ENCODE data around the gene NUDT16L1.

NUDT16L1 gene

DNA sequence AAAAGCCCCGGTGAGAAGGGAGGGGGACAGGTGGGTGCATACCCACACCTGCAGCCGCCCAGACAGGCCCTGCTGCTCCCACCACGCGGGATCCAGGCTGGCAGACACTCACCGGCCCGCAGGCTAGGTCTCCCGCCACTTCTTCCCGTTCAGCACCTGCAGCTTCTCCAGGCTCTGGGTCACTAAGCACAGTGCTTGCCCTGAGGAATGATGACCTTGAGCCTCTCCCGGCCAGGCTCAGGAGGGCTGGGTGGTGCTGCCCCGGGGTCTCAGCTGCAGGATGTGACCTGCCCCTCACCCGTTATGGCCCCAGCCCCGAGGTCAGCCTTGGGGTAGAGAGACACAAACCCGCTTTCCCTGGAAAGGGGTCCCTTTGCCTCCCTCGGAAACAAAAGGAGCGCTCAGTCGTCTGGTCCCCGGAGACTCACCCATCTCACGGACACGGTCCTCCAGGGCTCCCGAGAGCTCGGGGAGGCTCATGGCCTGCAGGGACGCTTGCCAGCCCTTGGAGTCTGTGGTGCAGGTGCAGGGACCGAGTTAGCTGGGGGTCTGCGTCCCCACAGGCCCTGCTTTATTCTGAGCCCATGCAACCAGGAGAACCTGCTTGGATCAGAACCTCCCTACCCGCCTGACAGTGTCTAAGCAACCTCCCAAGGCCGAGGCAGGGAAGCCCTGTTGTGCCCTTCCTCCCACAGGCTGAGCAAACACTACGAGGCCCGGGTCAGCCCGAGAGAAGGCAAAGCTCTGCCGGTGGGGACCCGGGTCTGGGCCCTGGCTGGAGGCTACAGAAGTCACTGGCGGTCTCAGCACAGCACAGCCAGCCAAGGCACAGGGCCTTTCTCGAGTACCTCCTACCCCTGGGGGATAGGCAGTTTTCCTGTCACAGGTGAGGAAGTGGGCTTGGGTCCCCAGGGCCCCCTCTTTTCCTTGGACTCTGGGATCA, 3.8 kb downstream of the NUDT16L1 start:
- TF ChIP-seq, protein P1, sequence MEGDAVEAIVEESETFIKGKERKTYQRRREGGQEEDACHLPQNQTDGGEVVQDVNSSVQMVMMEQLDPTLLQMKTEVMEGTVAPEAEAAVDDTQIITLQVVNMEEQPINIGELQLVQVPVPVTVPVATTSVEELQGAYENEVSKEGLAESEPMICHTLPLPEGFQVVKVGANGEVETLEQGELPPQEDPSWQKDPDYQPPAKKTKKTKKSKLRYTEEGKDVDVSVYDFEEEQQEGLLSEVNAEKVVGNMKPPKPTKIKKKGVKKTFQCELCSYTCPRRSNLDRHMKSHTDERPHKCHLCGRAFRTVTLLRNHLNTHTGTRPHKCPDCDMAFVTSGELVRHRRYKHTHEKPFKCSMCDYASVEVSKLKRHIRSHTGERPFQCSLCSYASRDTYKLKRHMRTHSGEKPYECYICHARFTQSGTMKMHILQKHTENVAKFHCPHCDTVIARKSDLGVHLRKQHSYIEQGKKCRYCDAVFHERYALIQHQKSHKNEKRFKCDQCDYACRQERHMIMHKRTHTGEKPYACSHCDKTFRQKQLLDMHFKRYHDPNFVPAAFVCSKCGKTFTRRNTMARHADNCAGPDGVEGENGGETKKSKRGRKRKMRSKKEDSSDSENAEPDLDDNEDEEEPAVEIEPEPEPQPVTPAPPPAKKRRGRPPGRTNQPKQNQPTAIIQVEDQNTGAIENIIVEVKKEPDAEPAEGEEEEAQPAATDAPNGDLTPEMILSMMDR (IDR thresholded peaks at IDR 0.05) = no peak
- Histone ChIP-seq H3K79me2 (no peaks in the 10 kb centered on the region), H3K9ac (no peak overlapping the region), H3K4me2 (ENCODE audit: low read length) (no peak overlapping the region), H3K4me3 (ENCODE audit: low read depth, low read length) (no peak overlapping the region), H3K27ac (no peak overlapping the region), H3K36me3 (ENCODE audit: control insufficient read depth, insufficient read depth, low read length) (no peaks in the 10 kb centered on the region), H2AFZ (no peak overlapping the region), H3K9me3 (ENCODE audit: control insufficient read depth, low read length) (no peaks in the 10 kb centered on the region), H3K4me1 (no peaks in the 10 kb centered on the region), H3K27me3 (ENCODE audit: control insufficient read depth, insufficient read depth, low read length) (no peaks in the 10 kb centered on the region)

DNA sequence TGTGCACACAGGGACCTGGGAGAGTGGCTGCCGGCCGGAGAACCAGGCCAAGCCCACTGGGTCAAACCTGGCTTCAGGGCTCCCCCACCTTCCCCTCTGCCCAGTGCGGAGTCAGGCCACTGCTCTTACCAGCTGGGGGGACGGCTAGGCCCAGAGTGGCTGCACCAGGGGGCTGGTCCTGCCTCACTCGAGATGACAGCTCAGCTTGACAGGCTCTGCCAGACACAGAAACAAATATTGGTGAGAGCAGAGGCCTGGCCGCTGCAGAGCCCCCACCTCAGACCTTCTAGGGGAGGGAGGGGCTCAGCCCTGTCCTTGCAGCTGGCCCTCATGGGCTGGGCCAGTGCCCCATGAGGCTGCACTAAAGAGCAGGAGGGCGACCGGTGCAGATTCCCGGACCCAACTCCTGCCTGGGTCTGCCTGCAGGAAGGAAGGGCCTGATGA, 4.5 kb downstream of the NUDT16L1 start:
- no peaks in the 10 kb centered on the region for H3K4me1 ChIP-seq
- no peak overlapping the region for H3K27ac ChIP-seq
- TF ChIP-seq, protein P1 (IDR thresholded peaks at IDR 0.05) = no peak
- H3K9me3 ChIP-seq (ENCODE audit: control insufficient read depth, low read length) = no peaks in the 10 kb centered on the region
- H3K9ac ChIP-seq = no peak overlapping the region
- no peak overlapping the region for H3K4me3 ChIP-seq (ENCODE audit: low read depth, low read length)
- no peaks in the 10 kb centered on the region for H3K36me3 ChIP-seq (ENCODE audit: control insufficient read depth, insufficient read depth, low read length)
- H3K4me2 ChIP-seq (ENCODE audit: low read length) = no peak overlapping the region
- no peaks in the 10 kb centered on the region for H3K79me2 ChIP-seq
- no peak overlapping the region for H2AFZ ChIP-seq
- no peaks in the 10 kb centered on the region for H3K27me3 ChIP-seq (ENCODE audit: control insufficient read depth, insufficient read depth, low read length)

DNA sequence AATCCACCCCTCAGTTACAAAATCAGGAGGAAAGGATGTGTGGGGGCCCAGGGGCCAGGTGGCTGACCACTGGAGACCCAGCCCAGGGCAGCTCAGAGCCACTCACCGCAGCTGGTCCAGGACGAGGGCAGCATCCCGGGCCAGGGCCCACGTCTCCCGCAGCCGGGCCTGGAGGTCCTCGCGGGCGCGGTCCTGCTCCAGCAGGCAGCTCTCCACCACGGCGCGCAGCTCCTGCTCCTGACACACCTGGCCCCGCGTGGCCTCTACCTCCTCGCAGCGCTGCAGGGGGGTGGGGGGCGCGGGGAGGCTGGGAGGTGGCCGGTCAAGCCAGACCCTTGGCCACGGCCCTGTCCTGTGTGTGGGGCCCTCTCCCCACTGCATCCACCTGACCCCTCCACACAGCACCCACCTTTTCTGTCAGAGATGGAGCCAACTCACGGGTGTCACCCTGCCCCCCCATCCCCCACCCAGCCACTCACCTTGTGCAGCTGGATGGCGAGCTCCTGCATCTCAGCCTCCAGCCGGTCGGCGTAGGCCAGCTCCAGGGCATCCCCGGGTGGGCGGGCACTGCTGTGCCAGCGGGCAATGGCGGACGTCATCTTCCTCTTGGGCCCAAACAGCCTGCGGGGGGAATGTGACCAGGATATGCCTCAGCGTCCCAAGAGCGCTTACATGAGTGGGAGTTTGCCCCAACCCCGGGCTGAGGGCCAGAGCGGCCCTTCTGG, 5.1 kb downstream of the NUDT16L1 start:
- no peak overlapping the region for H3K27ac ChIP-seq
- H3K9me3 ChIP-seq (ENCODE audit: control insufficient read depth, low read length) = no peaks in the 10 kb centered on the region
- H3K4me3 ChIP-seq (ENCODE audit: low read depth, low read length) = no peak overlapping the region
- no peak overlapping the region for H2AFZ ChIP-seq
- no peak overlapping the region for H3K4me2 ChIP-seq (ENCODE audit: low read length)
- TF ChIP-seq, protein P1 (IDR thresholded peaks at IDR 0.05) = no peak
- H3K4me1 ChIP-seq = no peaks in the 10 kb centered on the region
- no peak overlapping the region for H3K9ac ChIP-seq
- H3K36me3 ChIP-seq (ENCODE audit: control insufficient read depth, insufficient read depth, low read length) = no peaks in the 10 kb centered on the region
- H3K79me2 ChIP-seq = no peaks in the 10 kb centered on the region
- H3K27me3 ChIP-seq (ENCODE audit: control insufficient read depth, insufficient read depth, low read length) = no peaks in the 10 kb centered on the region

DNA sequence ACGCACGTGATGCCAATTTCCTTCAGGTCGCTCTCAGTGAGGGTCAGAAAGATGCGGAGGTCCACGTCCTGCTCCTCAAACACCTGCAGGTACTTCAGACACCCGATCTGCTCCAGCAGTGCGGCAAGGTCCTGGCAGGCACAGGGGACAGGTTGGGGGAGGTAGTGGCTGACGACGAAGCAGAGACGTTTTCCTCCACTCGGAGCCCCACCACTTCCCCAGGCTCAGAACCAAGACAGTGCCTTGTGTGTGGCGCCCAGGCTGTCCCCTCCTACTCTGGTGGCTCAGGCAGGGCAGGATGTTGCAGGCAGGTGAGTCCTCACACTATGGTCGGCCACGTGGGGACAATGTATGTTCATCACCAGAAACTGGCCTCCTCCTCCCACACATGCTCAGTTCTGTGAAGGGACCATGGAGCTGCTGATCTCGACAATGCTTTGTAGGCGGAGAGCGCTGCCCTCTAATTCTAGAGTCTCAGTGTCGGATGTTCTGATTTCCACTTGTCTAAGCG, 5.7 kb downstream of the NUDT16L1 start:
- H3K27ac ChIP-seq = no peak overlapping the region
- no peaks in the 10 kb centered on the region for H3K27me3 ChIP-seq (ENCODE audit: control insufficient read depth, insufficient read depth, low read length)
- no peak overlapping the region for H2AFZ ChIP-seq
- no peaks in the 10 kb centered on the region for H3K79me2 ChIP-seq
- H3K9me3 ChIP-seq (ENCODE audit: control insufficient read depth, low read length) = no peaks in the 10 kb centered on the region
- H3K36me3 ChIP-seq (ENCODE audit: control insufficient read depth, insufficient read depth, low read length) = no peaks in the 10 kb centered on the region
- no peak overlapping the region for H3K4me3 ChIP-seq (ENCODE audit: low read depth, low read length)
- TF ChIP-seq, protein P1 (IDR thresholded peaks at IDR 0.05) = no peak
- H3K4me2 ChIP-seq (ENCODE audit: low read length) = no peak overlapping the region
- no peak overlapping the region for H3K9ac ChIP-seq
- H3K4me1 ChIP-seq = no peaks in the 10 kb centered on the region
